Tibial nerve (tissue), 4 donors: Measurements from ENCODE around the gene HACD3.

ENCODE experiments used
- EP300 ChIP-seq, 2 donors: sonication (generic); formaldehyde crosslinking; IDR thresholded peaks; one replicate each; pipeline ENCODE4 v1.6.1; 2017; ENCODE audit warnings: antibody characterized with exemption in 2 of 2, mild to moderate bottlenecking in 1 of 2
- TF ChIP-seq, protein P1 (sequence below), 5 experiments: fragments of 200-600 bp in 3 of 5; fragments of 450-650 bp in 2 of 5; sonication (generic) in 3 of 5; IDR thresholded peaks; one replicate each; pipeline ENCODE4 v1.5.1; 2016 to 2019; ENCODE audit warnings: antibody characterized with exemption in 5 of 5, mild to moderate bottlenecking in 3 of 5, moderate library complexity in 2 of 5

DNA sequence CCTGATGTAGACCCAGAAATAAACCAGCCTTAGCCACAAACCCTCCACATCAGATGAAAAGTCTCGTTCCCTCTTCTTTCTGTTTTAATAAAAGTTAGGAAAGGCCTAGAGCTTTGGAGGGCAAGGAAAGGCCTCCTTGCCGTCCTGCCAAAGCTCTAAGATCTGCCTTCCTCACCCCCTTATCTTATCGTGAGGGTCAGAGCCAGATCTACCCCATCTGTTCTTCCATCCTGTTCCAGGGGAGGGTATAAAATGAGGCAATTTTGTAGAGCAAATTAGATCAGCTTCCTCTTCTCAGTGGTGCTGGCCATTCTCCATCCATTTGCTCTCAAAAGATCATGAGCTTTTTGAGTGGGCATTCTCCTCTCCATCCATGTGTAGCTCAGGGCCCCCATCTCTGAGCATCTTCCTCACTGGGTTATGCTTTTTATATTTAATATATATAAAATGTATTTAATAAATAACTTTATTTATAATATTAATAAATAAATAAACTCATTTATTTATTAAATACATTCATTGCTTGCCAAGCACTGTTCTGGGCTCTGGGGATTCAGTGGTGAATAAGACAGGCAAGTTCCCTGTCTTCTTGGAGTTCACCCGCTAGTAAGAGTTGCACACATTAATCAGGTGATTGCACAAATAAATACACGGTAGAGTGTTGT lies 89.5 kb downstream of the HACD3 start:
- TF ChIP-seq, protein P1, sequence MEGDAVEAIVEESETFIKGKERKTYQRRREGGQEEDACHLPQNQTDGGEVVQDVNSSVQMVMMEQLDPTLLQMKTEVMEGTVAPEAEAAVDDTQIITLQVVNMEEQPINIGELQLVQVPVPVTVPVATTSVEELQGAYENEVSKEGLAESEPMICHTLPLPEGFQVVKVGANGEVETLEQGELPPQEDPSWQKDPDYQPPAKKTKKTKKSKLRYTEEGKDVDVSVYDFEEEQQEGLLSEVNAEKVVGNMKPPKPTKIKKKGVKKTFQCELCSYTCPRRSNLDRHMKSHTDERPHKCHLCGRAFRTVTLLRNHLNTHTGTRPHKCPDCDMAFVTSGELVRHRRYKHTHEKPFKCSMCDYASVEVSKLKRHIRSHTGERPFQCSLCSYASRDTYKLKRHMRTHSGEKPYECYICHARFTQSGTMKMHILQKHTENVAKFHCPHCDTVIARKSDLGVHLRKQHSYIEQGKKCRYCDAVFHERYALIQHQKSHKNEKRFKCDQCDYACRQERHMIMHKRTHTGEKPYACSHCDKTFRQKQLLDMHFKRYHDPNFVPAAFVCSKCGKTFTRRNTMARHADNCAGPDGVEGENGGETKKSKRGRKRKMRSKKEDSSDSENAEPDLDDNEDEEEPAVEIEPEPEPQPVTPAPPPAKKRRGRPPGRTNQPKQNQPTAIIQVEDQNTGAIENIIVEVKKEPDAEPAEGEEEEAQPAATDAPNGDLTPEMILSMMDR (IDR thresholded peaks at IDR 0.05): no peak
- TF ChIP-seq EP300 (IDR thresholded peaks at IDR 0.05): no peak
